Endothelial cell of umbilical vein (primary cell): ENCODE measurements around the gene STPG4.

Experiments
- CTCF ChIP-seq, 2 donors: IDR thresholded peaks; 1 replicate in 1 of 2; 2 replicates in 1 of 2; pipeline ENCODE4 v1.5.1; 2011; ENCODE audit warnings: low read length in 2 of 2, mild to moderate bottlenecking in 2 of 2, moderate library complexity in 2 of 2, control low read depth in 1 of 2, inconsistent platforms in 1 of 2, low read depth in 1 of 2; ENCODE audit not compliant: insufficient read depth in 1 of 2; ENCODE audit errors: extremely low read depth in 1 of 2
- FOS ChIP-seq: IDR thresholded peaks from 2 replicates; pipeline ENCODE4 v1.6.1; 2011; ENCODE audit warnings: mild to moderate bottlenecking, low read length, moderate library complexity, borderline replicate concordance; ENCODE audit not compliant: insufficient read depth
- MAX ChIP-seq: IDR thresholded peaks from 2 replicates; pipeline ENCODE4 v1.6.1; 2011; ENCODE audit not compliant: insufficient read depth, insufficient read length
- POLR2AphosphoS5 ChIP-seq: IDR thresholded peaks from 2 replicates; pipeline ENCODE4 v1.6.1; 2012; ENCODE audit warnings: low read depth, mild to moderate bottlenecking, control low read depth, low read length, moderate library complexity; ENCODE audit not compliant: insufficient read depth

- TF ChIP-seq CTCF (IDR thresholded peaks at IDR 0.05; ENCODE audit: extremely low read depth in 1 of 2, insufficient read depth in 1 of 2, low read depth in 1 of 2, low read length in 2 of 2) (no peak), FOS (no peak), POLR2AphosphoS5 (no peak), MAX (no peak)
These were observed 116.2 kb downstream of the STPG4 start for GRCh38 chr2:47038656-47039488.
